ENCODE results near the gene SMLR1. TPM values are rescaled to one million over a fixed set of nuclear protein-coding genes. Genes with fewer than 3 reads are reported as not detected.
A peak's percentile ranks its signal among the peaks of the same experiment; 100 is the strongest.

SMLR1 gene
- total RNA-seq, 2 donors from 2014 or later = not detected

DNA sequence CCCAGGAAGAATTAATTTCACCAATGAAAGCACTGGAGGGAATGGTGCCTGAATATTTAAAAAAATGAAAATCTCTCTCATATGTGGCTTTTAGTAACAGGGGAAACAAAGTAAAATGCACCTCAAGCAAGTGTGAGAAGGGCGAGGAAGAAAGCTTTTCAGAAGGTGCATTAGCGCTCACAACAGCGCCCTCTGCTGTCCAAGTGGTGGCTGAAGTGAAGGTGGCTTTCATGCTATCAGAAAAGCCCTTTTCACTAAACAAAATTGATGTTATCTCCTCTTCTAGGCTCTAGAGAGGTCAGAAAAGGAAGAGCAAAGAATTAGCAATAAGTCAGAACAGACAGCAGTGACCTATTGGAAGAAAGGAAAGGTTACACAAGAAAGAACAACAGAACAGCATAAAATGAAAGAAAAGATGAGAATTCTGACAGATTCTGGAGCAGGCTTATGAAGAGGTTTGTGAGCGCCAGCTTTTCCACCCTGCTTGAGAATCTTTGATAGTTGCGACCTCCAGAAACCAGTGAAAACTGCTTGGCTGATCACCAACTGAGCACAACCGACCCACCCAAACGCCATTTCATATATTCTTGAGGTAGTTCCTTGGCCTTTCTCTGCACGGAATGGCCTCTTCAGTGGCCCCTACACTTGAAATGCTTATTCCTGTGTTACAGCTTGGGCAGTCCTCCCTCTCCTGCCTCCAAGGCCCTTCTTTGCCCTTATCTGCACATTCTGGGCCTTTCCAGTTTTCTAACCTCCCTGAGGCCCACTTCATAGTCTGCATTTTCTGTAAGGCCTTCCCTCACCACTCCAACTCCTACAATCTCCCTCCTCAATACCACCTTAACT, 45.3 kb downstream of the SMLR1 start:
- Mint-ChIP-seq H3K4me1 (ENCODE audit: low read depth in 2 of 2) (peaks cover 0 to 4% of the 10 kb centered on the region in 2 donors), H3K27ac (no peak overlapping the region), H3K36me3 (no peaks in the 10 kb centered on the region), H3K27me3 (peaks cover 0 to 2% of the 10 kb centered on the region in 2 donors), H3K4me3 (no peak overlapping the region), H3K9me3 (no peaks in the 10 kb centered on the region)
- DNase-seq (ENCODE audit: low spot score) (peak; percentile 83), ATAC-seq (no peak)

DNA sequence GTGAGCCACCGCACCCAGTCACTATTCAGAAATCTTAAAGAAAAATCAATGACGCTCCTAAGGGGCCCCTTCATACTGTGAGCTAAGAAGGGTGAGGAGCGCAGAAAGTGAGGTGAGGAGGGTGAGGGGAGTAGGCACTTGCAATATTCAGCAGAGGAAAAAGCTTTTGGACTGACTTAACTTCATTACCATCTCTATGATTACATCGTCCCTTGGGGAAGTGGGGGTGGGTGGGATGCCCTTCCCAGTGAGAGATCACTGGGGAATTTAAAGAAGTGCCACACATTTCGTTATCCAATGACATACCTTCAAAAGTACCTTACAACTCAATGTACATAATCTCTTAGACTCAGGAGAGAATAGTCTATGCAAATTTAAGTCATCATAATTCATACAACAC, 46.5 kb downstream of the SMLR1 start:
- ATAC-seq = no peak
- DNase-seq (ENCODE audit: low spot score) = no peak
- H3K27me3 Mint-ChIP-seq = peaks cover 0 to 2% of the 10 kb centered on the region in 2 donors
- H3K4me3 Mint-ChIP-seq = no peak overlapping the region
- no peak overlapping the region for H3K27ac Mint-ChIP-seq
- H3K9me3 Mint-ChIP-seq = no peaks in the 10 kb centered on the region
- peaks cover 0 to 4% of the 10 kb centered on the region in 2 donors for H3K4me1 Mint-ChIP-seq (ENCODE audit: low read depth in 2 of 2)
- H3K36me3 Mint-ChIP-seq = no peaks in the 10 kb centered on the region

DNA sequence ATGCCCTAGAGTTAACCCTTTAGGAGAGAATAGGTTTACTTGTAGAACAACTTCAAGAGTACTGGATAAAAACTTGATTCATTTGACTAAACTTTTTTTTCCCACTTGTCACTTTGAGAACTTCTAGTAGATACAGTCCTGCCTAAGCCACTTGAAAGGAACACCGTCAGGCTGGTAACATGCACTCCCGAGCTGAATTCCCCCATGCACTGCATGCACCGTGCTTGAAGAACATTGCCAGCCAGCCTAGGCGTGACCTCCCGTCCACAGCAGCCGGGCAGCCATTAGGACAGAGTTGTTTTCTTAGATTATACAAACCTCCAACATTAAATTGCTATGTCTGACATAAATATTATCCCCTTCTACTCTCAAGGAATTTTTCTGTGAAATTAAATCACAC, 52.6 kb downstream of the SMLR1 start:
- Mint-ChIP-seq H3K36me3 (no peaks in the 10 kb centered on the region), H3K27me3 (no peaks in the 10 kb centered on the region), H3K9me3 (no peaks in the 10 kb centered on the region), H3K4me3 (no peak overlapping the region), H3K4me1 (ENCODE audit: low read depth in 2 of 2) (no peaks in the 10 kb centered on the region), H3K27ac (no peak overlapping the region)
- DNase-seq (ENCODE audit: low spot score) (no peak), ATAC-seq (no peak)

- H3K4me3 Mint-ChIP-seq = no peak overlapping the region
- H3K27ac Mint-ChIP-seq = no peak overlapping the region
- no peak for ATAC-seq
- no peaks in the 10 kb centered on the region for H3K36me3 Mint-ChIP-seq
- H3K4me1 Mint-ChIP-seq (ENCODE audit: low read depth in 2 of 2) = no peaks in the 10 kb centered on the region
- DNase-seq (ENCODE audit: low spot score) = no peak
- H3K9me3 Mint-ChIP-seq = no peaks in the 10 kb centered on the region
- H3K27me3 Mint-ChIP-seq = no peaks in the 10 kb centered on the region
Measured at GRCh38 chr6:130882370-130882769, 55.2 kb downstream of the SMLR1 start.

DNA sequence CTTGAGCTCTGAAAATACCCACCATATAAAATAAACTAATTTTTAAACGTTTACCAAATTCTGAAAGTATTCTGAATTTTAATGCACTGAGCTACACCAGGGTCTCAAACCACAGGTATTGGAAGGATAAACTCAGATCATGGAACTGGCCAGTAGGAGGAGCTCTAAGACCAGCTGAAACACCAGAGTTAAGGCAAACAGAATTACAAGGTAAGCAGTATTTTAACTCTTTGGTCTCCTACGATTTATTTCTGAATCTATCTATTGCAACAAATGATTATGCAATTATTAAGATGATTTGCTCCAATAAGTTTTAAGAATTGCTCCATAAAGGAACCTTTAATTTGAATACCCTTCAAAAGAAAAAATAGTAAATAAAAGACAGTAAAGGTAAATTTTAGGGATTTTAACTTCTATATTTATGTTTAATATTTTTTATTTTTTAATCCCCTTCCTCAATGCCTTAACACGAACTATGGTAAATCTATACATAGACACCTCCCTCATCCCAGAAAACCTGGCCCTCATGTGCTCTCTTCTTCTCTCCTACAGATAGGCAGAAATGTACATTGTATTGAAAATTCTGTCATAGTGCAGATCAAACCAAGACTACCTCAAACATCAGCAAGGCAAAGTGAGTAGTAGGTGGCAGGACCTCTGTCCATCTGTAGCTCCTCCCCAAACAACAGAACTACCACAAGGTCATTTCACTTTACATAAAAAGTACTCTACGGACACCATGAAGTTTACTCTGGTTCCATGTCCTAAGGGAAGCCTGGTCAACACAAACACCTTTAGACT, 58.4 kb downstream of the SMLR1 start:
- Mint-ChIP-seq H3K27me3 (no peaks in the 10 kb centered on the region), H3K36me3 (no peaks in the 10 kb centered on the region), H3K9me3 (no peaks in the 10 kb centered on the region), H3K4me3 (no peak overlapping the region), H3K27ac (no peak overlapping the region), H3K4me1 (ENCODE audit: low read depth in 2 of 2) (no peaks in the 10 kb centered on the region)
- peak; percentile 73 for DNase-seq (ENCODE audit: low spot score)
- ATAC-seq = peak; percentile 61 to 83

Other genes with a start within 250 kb of the SMLR1 start
- gene EPB41L2, start 235.8 kb downstream of the SMLR1 start, total RNA-seq = 10 to 100 TPM; 30.5 to 31.0 TPM